22Rv1 (cell line): Measurements from ENCODE around the gene CBLB.
"Not testable (repeated sequence)": the region's sequence is repeated elsewhere in the genome, so short reads cannot be mapped to it uniquely, and the experiment has no call there.

Experiments
- CTCF ChIP-seq: fragments of 450-650 bp; IDR thresholded peaks from 2 replicates; pipeline ENCODE4 v1.5.1; 2017; ENCODE audit warnings: mild to moderate bottlenecking
- ZFX ChIP-seq: fragments of 450-650 bp; IDR thresholded peaks from 2 replicates; pipeline ENCODE4 v1.6.1; 2017; ENCODE audit warnings: antibody characterized with exemption, borderline replicate concordance

- not testable (repeated sequence) for TF ChIP-seq ZFX, CTCF
Measured at GRCh38 chr3:105815331-105815730, 53.5 kb downstream of the CBLB start.
